ENCODE results near the gene CBL.
"Not testable (repeated sequence)": the region's sequence is repeated elsewhere in the genome, so short reads cannot be mapped to it uniquely, and the experiment has no call there.

CBL gene

DNA sequence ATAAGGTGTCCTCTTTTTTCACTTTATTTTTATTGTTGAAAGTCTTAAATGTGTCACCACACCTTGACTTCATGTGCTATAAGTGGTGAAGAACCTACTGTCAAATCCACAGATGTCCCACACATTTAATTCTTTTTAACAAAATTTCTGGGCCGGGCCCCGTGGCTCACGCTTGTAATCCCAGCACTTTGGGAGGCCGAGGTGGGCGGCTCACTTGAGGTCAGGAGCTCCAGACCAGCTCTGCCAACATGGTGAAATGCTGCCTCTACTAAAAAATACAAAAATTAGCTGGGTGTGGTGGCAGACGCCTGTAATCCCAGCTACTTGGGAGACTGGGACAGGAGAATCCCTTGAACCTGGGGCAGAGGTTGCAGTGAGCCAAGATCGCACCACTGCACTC, 3.0 kb downstream of the CBL start:
- no peak overlapping the region for H3K4me3 ChIP-seq (ENCODE audit: low read depth, low read length)
- CTCF ChIA-PET: interaction anchor here (1.1 to 1.4 kb wide), 3 partner anchors 12 to 112 kb away, joined by 4 to 5 read pairs (median 4); no protein-coding TSS in a partner anchor
- POLR2A ChIA-PET: interaction anchor here (0.6 kb wide), 1 partner anchor 45 kb away, joined by 3 read pairs; no protein-coding TSS in a partner anchor
- DNase-seq (ENCODE audit: low read depth, low spot score): no peak
- no peak for TF ChIP-seq CTCF (IDR thresholded peaks at IDR 0.05; ENCODE audit: insufficient read depth, low read length, missing control alignments)

- no peak for TF ChIP-seq CTCF (IDR thresholded peaks at IDR 0.05; ENCODE audit: insufficient read depth, low read length, missing control alignments)
- DNase-seq (ENCODE audit: low read depth, low spot score): no peak
- no peak overlapping the region for H3K4me3 ChIP-seq (ENCODE audit: low read depth, low read length)
- ChIA-PET CTCF (interaction anchor here (1.0 to 3.1 kb wide), 4 partner anchors 41 to 111 kb away, joined by 3 to 11 read pairs (median 4); no protein-coding TSS in a partner anchor), POLR2A (no interaction called here)
Observed at GRCh38 chr11:119210050-119210449, 3.9 kb downstream of the CBL start.

GRCh38 chr11:119218141-119218878, 12.2 kb downstream of the CBL start:
- no peak for TF ChIP-seq CTCF (IDR thresholded peaks at IDR 0.05; ENCODE audit: insufficient read depth, low read length, missing control alignments)
- ChIA-PET CTCF (interaction anchor here (0.9 to 6.1 kb wide), 4 partner anchors 8 to 122 kb away, joined by 3 to 51 read pairs (median 4); partner anchors contain the start of gene CBL), POLR2A (no interaction called here)
- DNase-seq (ENCODE audit: low read depth, low spot score): peak; percentile 78
- H3K4me3 ChIP-seq (ENCODE audit: low read depth, low read length): no peak overlapping the region

- no peak overlapping the region for H3K4me3 ChIP-seq (ENCODE audit: low read depth, low read length)
- ChIA-PET POLR2A (no interaction called here), CTCF (interaction anchor here (0.6 to 2.4 kb wide), 4 partner anchors 11 to 102 kb away, joined by 3 to 19 read pairs (median 6); partner anchors contain the start of gene CBL)
- DNase-seq (ENCODE audit: low read depth, low spot score): no peak
- no peak for TF ChIP-seq CTCF (IDR thresholded peaks at IDR 0.05; ENCODE audit: insufficient read depth, low read length, missing control alignments)
Observed at GRCh38 chr11:119222308-119222707, 16.2 kb downstream of the CBL start.

DNA sequence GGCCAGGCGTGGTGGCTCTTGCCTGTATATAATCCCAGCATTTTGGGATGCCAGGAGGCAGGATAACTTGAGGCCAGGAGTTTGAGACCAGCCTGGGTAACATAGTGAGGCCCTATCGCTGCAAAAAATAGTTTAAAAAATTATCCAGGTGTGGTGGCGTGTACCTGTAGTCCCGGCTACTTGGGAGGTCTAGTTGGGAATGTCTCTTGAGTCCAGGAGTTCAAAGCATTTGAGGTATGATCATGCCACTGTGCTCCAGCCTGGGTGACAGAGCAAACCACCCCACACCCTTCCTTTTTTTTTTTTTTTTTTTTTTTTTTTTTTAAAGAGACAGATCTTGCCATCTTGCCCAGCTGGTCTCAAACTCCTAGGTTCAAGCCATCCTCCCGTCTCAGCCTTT, 16.8 kb downstream of the CBL start:
- POLR2A ChIA-PET: no interaction called here
- no peak for TF ChIP-seq CTCF (IDR thresholded peaks at IDR 0.05; ENCODE audit: insufficient read depth, low read length, missing control alignments)
- CTCF ChIA-PET: interaction anchor here (0.9 to 2.4 kb wide), 3 partner anchors 17 to 101 kb away, joined by 3 to 19 read pairs (median 9); partner anchors contain the start of gene CBL
- DNase-seq (ENCODE audit: low read depth, low spot score): no peak
- H3K4me3 ChIP-seq (ENCODE audit: low read depth, low read length): no peak overlapping the region

DNA sequence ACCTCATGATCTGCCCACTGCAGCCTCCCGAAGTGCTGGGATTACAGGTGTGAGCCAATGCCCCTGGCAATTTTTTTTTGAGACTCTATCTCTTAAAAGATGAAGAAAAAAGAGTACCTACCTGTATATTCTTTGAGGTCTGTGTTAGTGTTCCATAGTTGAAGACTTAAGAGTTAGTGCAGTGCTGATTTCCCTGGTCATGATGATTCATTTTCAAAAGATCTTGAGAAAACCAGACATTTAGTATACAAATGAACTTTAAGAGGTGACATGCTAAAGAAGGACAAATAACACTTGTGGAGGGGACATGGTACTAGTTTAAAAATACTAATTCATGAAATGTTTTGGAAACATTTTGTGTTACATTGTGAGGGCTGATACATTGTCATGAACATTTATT, 17.7 kb downstream of the CBL start:
- no peak for DNase-seq (ENCODE audit: low read depth, low spot score)
- no peak overlapping the region for H3K4me3 ChIP-seq (ENCODE audit: low read depth, low read length)
- ChIA-PET POLR2A (no interaction called here), CTCF (interaction anchor here (0.8 to 3.8 kb wide), 3 partner anchors 10 to 18 kb away, joined by 3 to 18 read pairs (median 4); partner anchors contain the start of gene CBL)
- no peak for TF ChIP-seq CTCF (IDR thresholded peaks at IDR 0.05; ENCODE audit: insufficient read depth, low read length, missing control alignments)

- CTCF ChIA-PET: interaction anchor here (0.8 to 2.5 kb wide), 3 partner anchors 9 to 22 kb away, joined by 3 to 18 read pairs (median 4); partner anchors contain the start of gene CBL
- DNase-seq (ENCODE audit: low read depth, low spot score); POLR2A ChIA-PET; H3K4me3 ChIP-seq (ENCODE audit: low read depth, low read length): not testable (repeated sequence)
Observed at GRCh38 chr11:119228535-119229287, 22.6 kb downstream of the CBL start.
